Measurements from ENCODE around the gene CHD6.

Gene CHD6

DNA sequence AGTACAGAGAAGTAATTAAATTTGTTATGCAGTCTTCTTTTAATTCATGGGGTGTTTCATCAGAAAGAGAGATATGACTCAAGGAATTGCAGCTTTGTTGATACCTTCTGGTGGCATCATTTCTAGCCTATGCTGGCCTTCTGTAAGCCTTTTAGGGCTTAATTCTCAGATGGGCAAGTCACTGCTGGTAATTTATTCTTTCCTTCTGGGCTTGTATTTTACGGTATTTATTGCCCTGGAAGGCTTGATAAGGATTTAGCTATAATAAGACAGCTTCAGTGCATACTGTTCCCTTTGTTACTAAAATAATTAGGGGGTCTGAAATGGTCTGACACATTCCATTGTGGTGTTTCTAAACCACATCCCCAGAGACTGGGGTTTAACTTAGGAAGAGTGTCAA is 193.6 kb downstream of the CHD6 start:
- Histone ChIP-seq H3K9me3 (ENCODE audit: control insufficient read depth, insufficient read depth, low read depth, low read length) (no peaks in the 10 kb centered on the region), H3K4me1 (ENCODE audit: control insufficient read depth, insufficient read depth, low read length) (peaks cover 7% of the 10 kb centered on the region), H3K36me3 (ENCODE audit: control insufficient read depth in 2 of 2, insufficient read depth in 1 of 2, low read length in 2 of 2) (peaks cover 3 to 90% of the 10 kb centered on the region in 2 experiments; a peak in 1 of 3 replicates), H3K27ac (ENCODE audit: extremely low read depth, low read depth, low read length) (no peak overlapping the region), H3K4me3 (ENCODE audit: low read depth, low read length) (no peak overlapping the region)
- POLR2A ChIA-PET = no interaction called here
- peak; percentile 91 for TF ChIP-seq SP7 (tag by site-specific recombination; IDR thresholded peaks at IDR 0.05)
- no peak for TF ChIP-seq ZNF843 (tag by site-specific recombination; IDR thresholded peaks at IDR 0.05)
- no peak for TF ChIP-seq ZNF776 (tag by site-specific recombination; IDR thresholded peaks at IDR 0.05; ENCODE audit: borderline replicate concordance)
- no peak for TF ChIP-seq WT1 (tag by site-specific recombination; IDR thresholded peaks at IDR 0.05)
- CTCF ChIA-PET = no interaction called here

DNA sequence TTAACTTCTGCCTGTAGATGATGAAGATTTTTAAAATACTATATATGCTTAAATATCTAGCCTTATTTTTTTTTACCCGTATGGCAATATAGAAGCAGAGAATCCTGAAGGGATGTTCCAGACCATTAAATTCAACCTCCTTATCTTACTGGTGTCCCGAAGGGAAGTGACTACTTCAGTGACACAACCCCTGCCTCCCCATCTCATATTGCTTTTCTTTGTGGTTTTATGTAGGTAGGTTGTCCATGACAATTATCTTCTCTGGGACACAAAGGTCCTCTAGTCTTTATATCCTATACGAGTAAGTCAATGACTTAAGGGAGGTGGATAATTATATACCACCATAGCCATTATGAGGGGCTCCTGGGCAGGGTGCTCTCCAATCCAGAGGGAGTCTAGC is 194.2 kb downstream of the CHD6 start:
- POLR2A ChIA-PET = no interaction called here
- Histone ChIP-seq H3K36me3 (ENCODE audit: control insufficient read depth in 2 of 2, insufficient read depth in 1 of 2, low read length in 2 of 2) (peaks cover 3 to 88% of the 10 kb centered on the region in 2 experiments; a peak in 1 of 3 replicates), H3K4me3 (ENCODE audit: low read depth, low read length) (no peak overlapping the region), H3K9me3 (ENCODE audit: control insufficient read depth, insufficient read depth, low read depth, low read length) (no peaks in the 10 kb centered on the region), H3K27ac (ENCODE audit: extremely low read depth, low read depth, low read length) (no peak overlapping the region), H3K4me1 (ENCODE audit: control insufficient read depth, insufficient read depth, low read length) (peaks cover 7% of the 10 kb centered on the region)
- TF ChIP-seq SP7 (tag by site-specific recombination; IDR thresholded peaks at IDR 0.05) (peak; percentile 77), ZNF561 (tag by site-specific recombination; IDR thresholded peaks at IDR 0.05; ENCODE audit: borderline replicate concordance) (no peak), MZF1 (tag by site-specific recombination; IDR thresholded peaks at IDR 0.05; ENCODE audit: borderline replicate concordance) (peak; percentile 75; the same call in 1 of the 2 replicates), WT1 (tag by site-specific recombination; IDR thresholded peaks at IDR 0.05) (0 out of 2 replicates have a peak, but pooled peaks have one; percentile 58), ZNF292 (tag by site-specific recombination; IDR thresholded peaks at IDR 0.05; ENCODE audit: borderline replicate concordance, low read depth) (no peak)
- CTCF ChIA-PET = no interaction called here

DNA sequence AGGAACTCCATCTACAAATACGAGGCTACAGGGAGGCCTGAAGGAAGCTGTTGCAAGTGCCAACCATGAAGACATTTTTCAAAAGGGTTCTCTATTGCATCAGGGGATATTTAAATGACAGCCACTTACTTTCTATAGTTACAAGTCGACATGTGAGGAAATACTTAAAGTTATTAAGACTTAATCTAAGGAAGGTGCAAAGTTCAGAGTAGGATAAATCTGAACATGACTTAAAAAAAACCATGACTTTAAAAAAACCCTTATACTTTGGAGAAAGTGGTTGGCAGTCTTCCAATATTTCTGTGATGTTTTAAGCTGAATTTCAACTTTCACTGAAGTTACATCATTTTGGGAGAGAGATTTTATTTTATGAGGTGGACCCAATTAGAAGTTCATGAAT is 195.2 kb downstream of the CHD6 start:
- Histone ChIP-seq H3K27ac (ENCODE audit: extremely low read depth, low read depth, low read length) (no peak overlapping the region), H3K36me3 (ENCODE audit: control insufficient read depth in 2 of 2, insufficient read depth in 1 of 2, low read length in 2 of 2) (peaks cover 3 to 88% of the 10 kb centered on the region in 2 experiments; a peak in 1 of 3 replicates), H3K9me3 (ENCODE audit: control insufficient read depth, insufficient read depth, low read depth, low read length) (no peaks in the 10 kb centered on the region), H3K4me3 (ENCODE audit: low read depth, low read length) (no peak overlapping the region), H3K4me1 (ENCODE audit: control insufficient read depth, insufficient read depth, low read length) (peaks cover 7% of the 10 kb centered on the region)
- ChIA-PET CTCF (interaction anchor here (1.4 kb wide), 1 partner anchor 12 kb away, joined by 4 read pairs; no protein-coding TSS in a partner anchor), POLR2A (no interaction called here)
- TF ChIP-seq, protein P1, sequence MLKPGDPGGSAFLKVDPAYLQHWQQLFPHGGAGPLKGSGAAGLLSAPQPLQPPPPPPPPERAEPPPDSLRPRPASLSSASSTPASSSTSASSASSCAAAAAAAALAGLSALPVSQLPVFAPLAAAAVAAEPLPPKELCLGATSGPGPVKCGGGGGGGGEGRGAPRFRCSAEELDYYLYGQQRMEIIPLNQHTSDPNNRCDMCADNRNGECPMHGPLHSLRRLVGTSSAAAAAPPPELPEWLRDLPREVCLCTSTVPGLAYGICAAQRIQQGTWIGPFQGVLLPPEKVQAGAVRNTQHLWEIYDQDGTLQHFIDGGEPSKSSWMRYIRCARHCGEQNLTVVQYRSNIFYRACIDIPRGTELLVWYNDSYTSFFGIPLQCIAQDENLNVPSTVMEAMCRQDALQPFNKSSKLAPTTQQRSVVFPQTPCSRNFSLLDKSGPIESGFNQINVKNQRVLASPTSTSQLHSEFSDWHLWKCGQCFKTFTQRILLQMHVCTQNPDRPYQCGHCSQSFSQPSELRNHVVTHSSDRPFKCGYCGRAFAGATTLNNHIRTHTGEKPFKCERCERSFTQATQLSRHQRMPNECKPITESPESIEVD (tag by site-specific recombination; IDR thresholded peaks at IDR 0.05) = peak; percentile 54; the same call in 1 of the 2 replicates
- TF ChIP-seq ZNF121 (tag by site-specific recombination; IDR thresholded peaks at IDR 0.05) = no peak

DNA sequence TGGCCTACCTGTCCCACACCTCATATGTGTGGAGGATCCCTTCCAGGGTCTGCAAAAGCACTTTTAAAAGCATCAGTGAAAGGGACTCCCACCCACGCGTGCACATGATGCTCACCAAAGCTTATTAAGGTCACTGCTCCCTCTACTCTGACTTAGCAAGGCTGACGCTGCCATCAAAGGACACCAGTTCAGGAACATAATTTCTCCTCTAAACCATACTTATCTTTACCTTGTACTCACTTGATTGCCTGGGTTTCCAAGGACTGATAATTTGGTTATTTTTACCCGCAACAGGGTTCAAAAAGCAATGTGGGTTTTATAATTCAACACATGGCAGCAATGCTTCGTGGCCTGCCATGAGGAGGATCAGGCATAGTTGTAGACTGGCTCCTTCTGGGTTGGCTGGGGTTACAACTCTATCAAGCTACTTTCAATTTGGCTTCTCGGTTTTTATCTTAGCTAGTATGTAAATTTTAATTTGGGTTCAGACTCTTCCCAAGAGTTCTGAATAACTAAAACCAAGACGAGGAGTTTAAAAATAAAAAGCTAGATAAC is 199.4 kb downstream of the CHD6 start:
- CTCF ChIA-PET = interaction anchor here (0.6 to 0.8 kb wide), 2 partner anchors 295 to 1667 kb away, joined by 3 read pairs; no protein-coding TSS in a partner anchor
- H3K36me3 ChIP-seq (ENCODE audit: control insufficient read depth in 2 of 2, insufficient read depth in 1 of 2, low read length in 2 of 2) = peaks cover 11 to 94% of the 10 kb centered on the region in 2 experiments; a peak in 1 of 3 replicates
- H3K9me3 ChIP-seq (ENCODE audit: control insufficient read depth, insufficient read depth, low read depth, low read length) = no peaks in the 10 kb centered on the region
- H3K4me3 ChIP-seq (ENCODE audit: low read depth, low read length) = no peak overlapping the region
- H3K27ac ChIP-seq (ENCODE audit: extremely low read depth, low read depth, low read length) = no peak overlapping the region
- POLR2A ChIA-PET = no interaction called here
- H3K4me1 ChIP-seq (ENCODE audit: control insufficient read depth, insufficient read depth, low read length) = no peaks in the 10 kb centered on the region
- TF ChIP-seq, protein P2, sequence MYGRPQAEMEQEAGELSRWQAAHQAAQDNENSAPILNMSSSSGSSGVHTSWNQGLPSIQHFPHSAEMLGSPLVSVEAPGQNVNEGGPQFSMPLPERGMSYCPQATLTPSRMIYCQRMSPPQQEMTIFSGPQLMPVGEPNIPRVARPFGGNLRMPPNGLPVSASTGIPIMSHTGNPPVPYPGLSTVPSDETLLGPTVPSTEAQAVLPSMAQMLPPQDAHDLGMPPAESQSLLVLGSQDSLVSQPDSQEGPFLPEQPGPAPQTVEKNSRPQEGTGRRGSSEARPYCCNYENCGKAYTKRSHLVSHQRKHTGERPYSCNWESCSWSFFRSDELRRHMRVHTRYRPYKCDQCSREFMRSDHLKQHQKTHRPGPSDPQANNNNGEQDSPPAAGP (tag by site-specific recombination; IDR thresholded peaks at IDR 0.05) = no peak
- TF ChIP-seq ZNF530 (tag by site-specific recombination; IDR thresholded peaks at IDR 0.05; ENCODE audit: low read depth) (no peak), ZFP41 (tag by site-specific recombination; IDR thresholded peaks at IDR 0.05; ENCODE audit: borderline replicate concordance) (no peak), ZEB2 (tag by site-specific recombination; IDR thresholded peaks at IDR 0.05) (no peak), ZNF776 (tag by site-specific recombination; IDR thresholded peaks at IDR 0.05; ENCODE audit: borderline replicate concordance) (no peak), HOXC10 (CRISPR knock-in tag; IDR thresholded peaks at IDR 0.05) (no peak), RBAK (tag by site-specific recombination; IDR thresholded peaks at IDR 0.05) (no peak), GLIS1 (tag by site-specific recombination; IDR thresholded peaks at IDR 0.05) (no peak), KLF16 (tag by site-specific recombination; IDR thresholded peaks at IDR 0.05) (no peak), ZNF302 (tag by site-specific recombination; IDR thresholded peaks at IDR 0.05; ENCODE audit: low read depth) (no peak), ZNF324 (tag by site-specific recombination; IDR thresholded peaks at IDR 0.05) (no peak)
- TF ChIP-seq, protein P3, sequence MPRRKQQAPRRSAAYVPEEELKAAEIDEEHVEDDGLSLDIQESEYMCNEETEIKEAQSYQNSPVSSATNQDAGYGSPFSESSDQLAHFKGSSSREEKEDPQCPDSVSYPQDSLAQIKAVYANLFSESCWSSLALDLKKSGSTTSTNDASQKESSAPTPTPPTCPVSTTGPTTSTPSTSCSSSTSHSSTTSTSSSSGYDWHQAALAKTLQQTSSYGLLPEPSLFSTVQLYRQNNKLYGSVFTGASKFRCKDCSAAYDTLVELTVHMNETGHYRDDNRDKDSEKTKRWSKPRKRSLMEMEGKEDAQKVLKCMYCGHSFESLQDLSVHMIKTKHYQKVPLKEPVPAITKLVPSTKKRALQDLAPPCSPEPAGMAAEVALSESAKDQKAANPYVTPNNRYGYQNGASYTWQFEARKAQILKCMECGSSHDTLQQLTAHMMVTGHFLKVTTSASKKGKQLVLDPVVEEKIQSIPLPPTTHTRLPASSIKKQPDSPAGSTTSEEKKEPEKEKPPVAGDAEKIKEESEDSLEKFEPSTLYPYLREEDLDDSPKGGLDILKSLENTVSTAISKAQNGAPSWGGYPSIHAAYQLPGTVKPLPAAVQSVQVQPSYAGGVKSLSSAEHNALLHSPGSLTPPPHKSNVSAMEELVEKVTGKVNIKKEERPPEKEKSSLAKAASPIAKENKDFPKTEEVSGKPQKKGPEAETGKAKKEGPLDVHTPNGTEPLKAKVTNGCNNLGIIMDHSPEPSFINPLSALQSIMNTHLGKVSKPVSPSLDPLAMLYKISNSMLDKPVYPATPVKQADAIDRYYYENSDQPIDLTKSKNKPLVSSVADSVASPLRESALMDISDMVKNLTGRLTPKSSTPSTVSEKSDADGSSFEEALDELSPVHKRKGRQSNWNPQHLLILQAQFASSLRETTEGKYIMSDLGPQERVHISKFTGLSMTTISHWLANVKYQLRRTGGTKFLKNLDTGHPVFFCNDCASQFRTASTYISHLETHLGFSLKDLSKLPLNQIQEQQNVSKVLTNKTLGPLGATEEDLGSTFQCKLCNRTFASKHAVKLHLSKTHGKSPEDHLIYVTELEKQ (tag by site-specific recombination; IDR thresholded peaks at IDR 0.05; ENCODE audit: borderline replicate concordance) = no peak
